GM12878 (cell line): ENCODE measurements around the gene TUBD1. TPM values are rescaled to one million over a fixed set of nuclear protein-coding genes. Genes with fewer than 3 reads are reported as not detected.

Source experiments
- ATF7 ChIP-seq: fragments of 450-650 bp; IDR thresholded peaks from 2 replicates; pipeline ENCODE4 v1.6.1; 2016; ENCODE audit warnings: low read depth, mild to moderate bottlenecking
- BHLHE40 ChIP-seq, 2 experiments: fragments of 450-650 bp in 1 of 2; IDR thresholded peaks; 2 replicates each; pipeline ENCODE4 v1.6.1; 2011 to 2017; ENCODE audit warnings: low read depth in 2 of 2, borderline replicate concordance in 1 of 2, improper control_type of control experiment in 1 of 2, low read length in 1 of 2, mild to moderate bottlenecking in 1 of 2
- MYC ChIP-seq: IDR thresholded peaks from 2 replicates; pipeline ENCODE4 v1.6.1; 2011; ENCODE audit warnings: mild to moderate bottlenecking, low read length, moderate library complexity, inconsistent platforms; ENCODE audit not compliant: insufficient read depth, insufficient replicate concordance, insufficient read length, severe bottlenecking
- NRF1 ChIP-seq: conservative IDR thresholded peaks from 2 replicates; pipeline ENCODE4 v1.6.1; 2011; ENCODE audit warnings: mild to moderate bottlenecking, low read depth, low read length, improper control_type of control experiment
- RB1 ChIP-seq: fragments of 450-650 bp; formaldehyde crosslinking; IDR thresholded peaks from 2 replicates; pipeline ENCODE4 v1.6.1; 2017; ENCODE audit warnings: mild to moderate bottlenecking, borderline replicate concordance
- ZNF384 ChIP-seq: IDR thresholded peaks from 2 replicates; pipeline ENCODE4 v1.6.1; 2012; ENCODE audit warnings: low read depth, mild to moderate bottlenecking, low read length, improper control_type of control experiment, borderline replicate concordance
- ZNF622 ChIP-seq: fragments of 450-650 bp; IDR thresholded peaks from 2 replicates; pipeline ENCODE4 v1.6.1; 2017; ENCODE audit warnings: mild to moderate bottlenecking, inconsistent platforms
- polyA plus RNA-seq, 11 experiments: library from polyadenylated mRNA; depleted of rRNA in 4 of 11; unstranded in 6 of 11; stranded (reverse) in 5 of 11; fragments of >200 nt; fragmentation: Nextera tagmentation in 4 of 11; fragmentation: Illumina TruSeq in 1 of 11; extraction: Ambion mirVana in 4 of 11; extraction: Trizol in 1 of 11; gene quantifications; 1 replicate in 1 of 11; 2 replicates in 10 of 11; pipeline versions ENCODE4 v1.2.1 to v1.2.3, GENCODE V29; 2011 to 2016; ENCODE audit warnings: inconsistent platforms in 2 of 11, missing spikeins in 2 of 11, low read depth in 1 of 11
- total RNA-seq, 4 experiments: library from RNA; depleted of rRNA in 3 of 4; stranded (reverse); fragments of >200 nt in 3 of 4; fragmentation: Illumina TruSeq in 1 of 4; extraction: Trizol in 1 of 4; gene quantifications; 2 replicates each; pipeline versions ENCODE4 v1.2.1 to v1.2.3, GENCODE V29; 2013 to 2021
- TF ChIP-seq, protein P1 (sequence below): fragments of 450-650 bp; IDR thresholded peaks from 2 replicates; pipeline ENCODE4 v1.6.1; 2017; ENCODE audit warnings: mild to moderate bottlenecking, moderate library complexity
- TF ChIP-seq, protein P2 (sequence below): fragments of 450-650 bp; IDR thresholded peaks from 2 replicates; pipeline ENCODE4 v1.6.1; 2017; ENCODE audit warnings: antibody characterized with exemption, mild to moderate bottlenecking, moderate library complexity
- TF ChIP-seq, protein P3 (sequence below): IDR thresholded peaks from 2 replicates; pipeline ENCODE4 v1.6.1; 2012; ENCODE audit warnings: low read depth, low read length, improper control_type of control experiment
- TF ChIP-seq, protein P4 (sequence below): fragments of 150-350 bp; IDR thresholded peaks from 2 replicates; pipeline ENCODE4 v1.6.1; 2014; ENCODE audit warnings: mild to moderate bottlenecking, low read depth, low read length
- TF ChIP-seq, protein P5 (sequence below): IDR thresholded peaks from 2 replicates; pipeline ENCODE4 v1.6.1; 2012; ENCODE audit warnings: improper control_type of control experiment, low read depth, low read length; ENCODE audit not compliant: insufficient replicate concordance

Gene TUBD1
- total and polyA plus RNA-seq, 10 of the 15 experiments (the other 5 are each of a cell fraction or from before 2014, with no cell fraction given), result 5.3 to 10.8 (median 8.3) TPM

DNA sequence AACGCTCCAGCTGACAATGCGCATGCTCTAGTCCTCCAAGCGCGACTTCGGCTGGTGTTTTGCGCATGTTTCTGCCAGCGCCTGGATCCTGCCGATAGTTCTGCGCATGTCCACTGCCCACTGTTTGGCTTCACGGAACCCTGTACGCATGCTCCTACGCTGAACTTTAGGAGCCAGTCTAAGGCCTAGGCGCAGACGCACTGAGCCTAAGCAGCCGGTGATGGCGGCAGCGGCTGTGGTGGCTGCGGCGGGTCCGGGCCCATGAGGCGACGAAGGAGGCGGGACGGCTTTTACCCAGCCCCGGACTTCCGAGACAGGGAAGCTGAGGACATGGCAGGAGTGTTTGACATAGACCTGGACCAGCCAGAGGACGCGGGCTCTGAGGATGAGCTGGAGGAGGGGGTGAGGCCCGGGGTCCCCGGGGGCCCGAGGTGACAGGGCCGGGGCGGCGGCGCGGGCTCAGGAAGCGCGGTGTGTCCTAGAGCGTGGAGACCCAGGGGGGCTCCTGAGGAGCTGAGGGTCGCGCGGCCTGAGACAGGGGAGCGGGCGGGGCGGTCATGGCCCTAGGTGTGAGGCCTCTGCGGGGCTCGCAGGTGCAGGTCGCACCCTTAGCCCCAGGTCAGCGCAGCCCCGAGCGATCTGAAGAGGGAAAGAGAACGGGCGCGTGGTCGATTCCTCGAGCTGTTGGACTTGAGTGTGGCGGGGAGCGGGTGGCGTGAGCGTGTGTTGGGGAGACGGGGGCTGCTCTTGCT, at the start of gene TUBD1, which contains the start of gene RPS6KB1 (continued):
- TF ChIP-seq, protein P1, sequence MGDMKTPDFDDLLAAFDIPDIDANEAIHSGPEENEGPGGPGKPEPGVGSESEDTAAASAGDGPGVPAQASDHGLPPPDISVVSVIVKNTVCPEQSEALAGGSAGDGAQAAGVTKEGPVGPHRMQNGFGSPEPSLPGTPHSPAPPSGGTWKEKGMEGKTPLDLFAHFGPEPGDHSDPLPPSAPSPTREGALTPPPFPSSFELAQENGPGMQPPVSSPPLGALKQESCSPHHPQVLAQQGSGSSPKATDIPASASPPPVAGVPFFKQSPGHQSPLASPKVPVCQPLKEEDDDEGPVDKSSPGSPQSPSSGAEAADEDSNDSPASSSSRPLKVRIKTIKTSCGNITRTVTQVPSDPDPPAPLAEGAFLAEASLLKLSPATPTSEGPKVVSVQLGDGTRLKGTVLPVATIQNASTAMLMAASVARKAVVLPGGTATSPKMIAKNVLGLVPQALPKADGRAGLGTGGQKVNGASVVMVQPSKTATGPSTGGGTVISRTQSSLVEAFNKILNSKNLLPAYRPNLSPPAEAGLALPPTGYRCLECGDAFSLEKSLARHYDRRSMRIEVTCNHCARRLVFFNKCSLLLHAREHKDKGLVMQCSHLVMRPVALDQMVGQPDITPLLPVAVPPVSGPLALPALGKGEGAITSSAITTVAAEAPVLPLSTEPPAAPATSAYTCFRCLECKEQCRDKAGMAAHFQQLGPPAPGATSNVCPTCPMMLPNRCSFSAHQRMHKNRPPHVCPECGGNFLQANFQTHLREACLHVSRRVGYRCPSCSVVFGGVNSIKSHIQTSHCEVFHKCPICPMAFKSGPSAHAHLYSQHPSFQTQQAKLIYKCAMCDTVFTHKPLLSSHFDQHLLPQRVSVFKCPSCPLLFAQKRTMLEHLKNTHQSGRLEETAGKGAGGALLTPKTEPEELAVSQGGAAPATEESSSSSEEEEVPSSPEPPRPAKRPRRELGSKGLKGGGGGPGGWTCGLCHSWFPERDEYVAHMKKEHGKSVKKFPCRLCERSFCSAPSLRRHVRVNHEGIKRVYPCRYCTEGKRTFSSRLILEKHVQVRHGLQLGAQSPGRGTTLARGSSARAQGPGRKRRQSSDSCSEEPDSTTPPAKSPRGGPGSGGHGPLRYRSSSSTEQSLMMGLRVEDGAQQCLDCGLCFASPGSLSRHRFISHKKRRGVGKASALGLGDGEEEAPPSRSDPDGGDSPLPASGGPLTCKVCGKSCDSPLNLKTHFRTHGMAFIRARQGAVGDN, result peak; percentile 77
- TF ChIP-seq BHLHE40 (IDR thresholded peaks at IDR 0.05; ENCODE audit: borderline replicate concordance in 1 of 2, low read depth in 2 of 2, low read length in 1 of 2) (peak in 1 of 2 experiments; percentile 40; a peak in 1 of 4 replicates), NRF1 (peak; percentile 100), ZNF622 (no peak), RB1 (peak; percentile 95), MYC (no peak), ZNF384 (no peak), ATF7 (no peak)
- TF ChIP-seq, protein P2, sequence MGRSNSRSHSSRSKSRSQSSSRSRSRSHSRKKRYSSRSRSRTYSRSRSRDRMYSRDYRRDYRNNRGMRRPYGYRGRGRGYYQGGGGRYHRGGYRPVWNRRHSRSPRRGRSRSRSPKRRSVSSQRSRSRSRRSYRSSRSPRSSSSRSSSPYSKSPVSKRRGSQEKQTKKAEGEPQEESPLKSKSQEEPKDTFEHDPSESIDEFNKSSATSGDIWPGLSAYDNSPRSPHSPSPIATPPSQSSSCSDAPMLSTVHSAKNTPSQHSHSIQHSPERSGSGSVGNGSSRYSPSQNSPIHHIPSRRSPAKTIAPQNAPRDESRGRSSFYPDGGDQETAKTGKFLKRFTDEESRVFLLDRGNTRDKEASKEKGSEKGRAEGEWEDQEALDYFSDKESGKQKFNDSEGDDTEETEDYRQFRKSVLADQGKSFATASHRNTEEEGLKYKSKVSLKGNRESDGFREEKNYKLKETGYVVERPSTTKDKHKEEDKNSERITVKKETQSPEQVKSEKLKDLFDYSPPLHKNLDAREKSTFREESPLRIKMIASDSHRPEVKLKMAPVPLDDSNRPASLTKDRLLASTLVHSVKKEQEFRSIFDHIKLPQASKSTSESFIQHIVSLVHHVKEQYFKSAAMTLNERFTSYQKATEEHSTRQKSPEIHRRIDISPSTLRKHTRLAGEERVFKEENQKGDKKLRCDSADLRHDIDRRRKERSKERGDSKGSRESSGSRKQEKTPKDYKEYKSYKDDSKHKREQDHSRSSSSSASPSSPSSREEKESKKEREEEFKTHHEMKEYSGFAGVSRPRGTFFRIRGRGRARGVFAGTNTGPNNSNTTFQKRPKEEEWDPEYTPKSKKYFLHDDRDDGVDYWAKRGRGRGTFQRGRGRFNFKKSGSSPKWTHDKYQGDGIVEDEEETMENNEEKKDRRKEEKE, result no peak
- TF ChIP-seq, protein P3, sequence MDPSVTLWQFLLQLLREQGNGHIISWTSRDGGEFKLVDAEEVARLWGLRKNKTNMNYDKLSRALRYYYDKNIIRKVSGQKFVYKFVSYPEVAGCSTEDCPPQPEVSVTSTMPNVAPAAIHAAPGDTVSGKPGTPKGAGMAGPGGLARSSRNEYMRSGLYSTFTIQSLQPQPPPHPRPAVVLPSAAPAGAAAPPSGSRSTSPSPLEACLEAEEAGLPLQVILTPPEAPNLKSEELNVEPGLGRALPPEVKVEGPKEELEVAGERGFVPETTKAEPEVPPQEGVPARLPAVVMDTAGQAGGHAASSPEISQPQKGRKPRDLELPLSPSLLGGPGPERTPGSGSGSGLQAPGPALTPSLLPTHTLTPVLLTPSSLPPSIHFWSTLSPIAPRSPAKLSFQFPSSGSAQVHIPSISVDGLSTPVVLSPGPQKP, result no peak
- TF ChIP-seq, protein P4, sequence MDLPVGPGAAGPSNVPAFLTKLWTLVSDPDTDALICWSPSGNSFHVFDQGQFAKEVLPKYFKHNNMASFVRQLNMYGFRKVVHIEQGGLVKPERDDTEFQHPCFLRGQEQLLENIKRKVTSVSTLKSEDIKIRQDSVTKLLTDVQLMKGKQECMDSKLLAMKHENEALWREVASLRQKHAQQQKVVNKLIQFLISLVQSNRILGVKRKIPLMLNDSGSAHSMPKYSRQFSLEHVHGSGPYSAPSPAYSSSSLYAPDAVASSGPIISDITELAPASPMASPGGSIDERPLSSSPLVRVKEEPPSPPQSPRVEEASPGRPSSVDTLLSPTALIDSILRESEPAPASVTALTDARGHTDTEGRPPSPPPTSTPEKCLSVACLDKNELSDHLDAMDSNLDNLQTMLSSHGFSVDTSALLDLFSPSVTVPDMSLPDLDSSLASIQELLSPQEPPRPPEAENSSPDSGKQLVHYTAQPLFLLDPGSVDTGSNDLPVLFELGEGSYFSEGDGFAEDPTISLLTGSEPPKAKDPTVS, result no peak
- TF ChIP-seq, protein P5, sequence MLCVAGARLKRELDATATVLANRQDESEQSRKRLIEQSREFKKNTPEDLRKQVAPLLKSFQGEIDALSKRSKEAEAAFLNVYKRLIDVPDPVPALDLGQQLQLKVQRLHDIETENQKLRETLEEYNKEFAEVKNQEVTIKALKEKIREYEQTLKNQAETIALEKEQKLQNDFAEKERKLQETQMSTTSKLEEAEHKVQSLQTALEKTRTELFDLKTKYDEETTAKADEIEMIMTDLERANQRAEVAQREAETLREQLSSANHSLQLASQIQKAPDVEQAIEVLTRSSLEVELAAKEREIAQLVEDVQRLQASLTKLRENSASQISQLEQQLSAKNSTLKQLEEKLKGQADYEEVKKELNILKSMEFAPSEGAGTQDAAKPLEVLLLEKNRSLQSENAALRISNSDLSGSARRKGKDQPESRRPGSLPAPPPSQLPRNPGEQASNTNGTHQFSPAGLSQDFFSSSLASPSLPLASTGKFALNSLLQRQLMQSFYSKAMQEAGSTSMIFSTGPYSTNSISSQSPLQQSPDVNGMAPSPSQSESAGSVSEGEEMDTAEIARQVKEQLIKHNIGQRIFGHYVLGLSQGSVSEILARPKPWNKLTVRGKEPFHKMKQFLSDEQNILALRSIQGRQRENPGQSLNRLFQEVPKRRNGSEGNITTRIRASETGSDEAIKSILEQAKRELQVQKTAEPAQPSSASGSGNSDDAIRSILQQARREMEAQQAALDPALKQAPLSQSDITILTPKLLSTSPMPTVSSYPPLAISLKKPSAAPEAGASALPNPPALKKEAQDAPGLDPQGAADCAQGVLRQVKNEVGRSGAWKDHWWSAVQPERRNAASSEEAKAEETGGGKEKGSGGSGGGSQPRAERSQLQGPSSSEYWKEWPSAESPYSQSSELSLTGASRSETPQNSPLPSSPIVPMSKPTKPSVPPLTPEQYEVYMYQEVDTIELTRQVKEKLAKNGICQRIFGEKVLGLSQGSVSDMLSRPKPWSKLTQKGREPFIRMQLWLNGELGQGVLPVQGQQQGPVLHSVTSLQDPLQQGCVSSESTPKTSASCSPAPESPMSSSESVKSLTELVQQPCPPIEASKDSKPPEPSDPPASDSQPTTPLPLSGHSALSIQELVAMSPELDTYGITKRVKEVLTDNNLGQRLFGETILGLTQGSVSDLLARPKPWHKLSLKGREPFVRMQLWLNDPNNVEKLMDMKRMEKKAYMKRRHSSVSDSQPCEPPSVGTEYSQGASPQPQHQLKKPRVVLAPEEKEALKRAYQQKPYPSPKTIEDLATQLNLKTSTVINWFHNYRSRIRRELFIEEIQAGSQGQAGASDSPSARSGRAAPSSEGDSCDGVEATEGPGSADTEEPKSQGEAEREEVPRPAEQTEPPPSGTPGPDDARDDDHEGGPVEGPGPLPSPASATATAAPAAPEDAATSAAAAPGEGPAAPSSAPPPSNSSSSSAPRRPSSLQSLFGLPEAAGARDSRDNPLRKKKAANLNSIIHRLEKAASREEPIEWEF, result no peak
